Measurements from ENCODE around the gene PLD1. TPM values are rescaled to one million over a fixed set of nuclear protein-coding genes. Genes with fewer than 3 reads are reported as not detected.

Gene PLD1
- total and polyA plus RNA-seq, 10 of the 15 experiments (the other 5 are each of a cell fraction or from before 2014, with no cell fraction given), result 2.9 to 108 (median 3.6) TPM

GRCh38 chr3:171729452-171730334, 80.6 kb downstream of the PLD1 start:
- H3K36me3 ChIP-seq (ENCODE audit: control insufficient read depth in 2 of 2, insufficient read depth in 2 of 2, low read length in 1 of 2), result peaks cover 0 to 3% of the 10 kb centered on the region in 2 experiments; a peak in 2 of 4 replicates
- DNase-seq (ENCODE audit: low read depth, low spot score) (no peak), FAIRE-seq (no peak), ATAC-seq (no peak)
- no peak overlapping the region for H3K4me2 ChIP-seq (ENCODE audit: control insufficient read depth, insufficient read depth)
- ChIA-PET POLR2A (no interaction called here), SMC1A (ENCODE audit: uncharacterized antibody, unreplicated experiment) (interaction anchor here (0.7 to 2.3 kb wide), 6 partner anchors 12 to 588 kb away, joined by 3 to 11 read pairs (median 4); no protein-coding TSS in a partner anchor), CTCF (interaction anchor here (0.9 to 1.7 kb wide), 3 partner anchors 21 to 100 kb away, joined by 4 to 5 read pairs (median 5); no protein-coding TSS in a partner anchor), RAD21 (ENCODE audit: unreplicated experiment) (interaction anchor here (1.1 kb wide), 1 partner anchor 25 kb away, joined by 3 read pairs; no protein-coding TSS in a partner anchor)
- H3K4me3 ChIP-seq, result no peak overlapping the region
- no peak overlapping the region for H3K27ac ChIP-seq (ENCODE audit: control insufficient read depth, insufficient read depth)
- in situ Hi-C loops (cut with MboI), result no loop called here
- WGBS (ENCODE audit: insufficient coverage, insufficient replicate concordance, low lambda C conversion rate, missing lambda C conversion rate), result 30% methylated on average over 3 of the region's 3 CpGs
- H3K27me3 ChIP-seq (replicated peaks in 1 of 2; ENCODE audit: control insufficient read depth in 2 of 2, insufficient read depth in 2 of 2, low read length in 1 of 2), result no peaks in the 10 kb centered on the region
- no peak overlapping the region for H3K9ac ChIP-seq (ENCODE audit: control insufficient read depth, insufficient read depth, low read length)
- no TSS peak for BruUV-seq (replicated peaks)
- intact Hi-C loops (cut with micrococcal nuclease; ENCODE audit: unreplicated experiment), result no loop called here
- H3K4me1 ChIP-seq (ENCODE audit: control insufficient read depth, insufficient read depth, low read length), result no peaks in the 10 kb centered on the region
- no peaks in the 10 kb centered on the region for H3K9me3 ChIP-seq (replicated peaks; ENCODE audit: control insufficient read depth, insufficient read depth, low read length)
- no peaks in the 10 kb centered on the region for H3K79me2 ChIP-seq (ENCODE audit: control insufficient read depth, insufficient read depth, low read length)
- no peaks in the 10 kb centered on the region for H4K20me1 ChIP-seq (ENCODE audit: control insufficient read depth, insufficient read depth)
- TF ChIP-seq, protein P1, sequence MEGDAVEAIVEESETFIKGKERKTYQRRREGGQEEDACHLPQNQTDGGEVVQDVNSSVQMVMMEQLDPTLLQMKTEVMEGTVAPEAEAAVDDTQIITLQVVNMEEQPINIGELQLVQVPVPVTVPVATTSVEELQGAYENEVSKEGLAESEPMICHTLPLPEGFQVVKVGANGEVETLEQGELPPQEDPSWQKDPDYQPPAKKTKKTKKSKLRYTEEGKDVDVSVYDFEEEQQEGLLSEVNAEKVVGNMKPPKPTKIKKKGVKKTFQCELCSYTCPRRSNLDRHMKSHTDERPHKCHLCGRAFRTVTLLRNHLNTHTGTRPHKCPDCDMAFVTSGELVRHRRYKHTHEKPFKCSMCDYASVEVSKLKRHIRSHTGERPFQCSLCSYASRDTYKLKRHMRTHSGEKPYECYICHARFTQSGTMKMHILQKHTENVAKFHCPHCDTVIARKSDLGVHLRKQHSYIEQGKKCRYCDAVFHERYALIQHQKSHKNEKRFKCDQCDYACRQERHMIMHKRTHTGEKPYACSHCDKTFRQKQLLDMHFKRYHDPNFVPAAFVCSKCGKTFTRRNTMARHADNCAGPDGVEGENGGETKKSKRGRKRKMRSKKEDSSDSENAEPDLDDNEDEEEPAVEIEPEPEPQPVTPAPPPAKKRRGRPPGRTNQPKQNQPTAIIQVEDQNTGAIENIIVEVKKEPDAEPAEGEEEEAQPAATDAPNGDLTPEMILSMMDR (IDR thresholded peaks at IDR 0.05 in 2 of 3, conservative IDR thresholded peaks at IDR 0.05 in 1 of 3; ENCODE audit: control insufficient read depth in 2 of 3, extremely low read depth in 1 of 3, insufficient read depth in 1 of 3, low read depth in 3 of 3, low read length in 3 of 3), result no peak
- TF ChIP-seq, protein P2, sequence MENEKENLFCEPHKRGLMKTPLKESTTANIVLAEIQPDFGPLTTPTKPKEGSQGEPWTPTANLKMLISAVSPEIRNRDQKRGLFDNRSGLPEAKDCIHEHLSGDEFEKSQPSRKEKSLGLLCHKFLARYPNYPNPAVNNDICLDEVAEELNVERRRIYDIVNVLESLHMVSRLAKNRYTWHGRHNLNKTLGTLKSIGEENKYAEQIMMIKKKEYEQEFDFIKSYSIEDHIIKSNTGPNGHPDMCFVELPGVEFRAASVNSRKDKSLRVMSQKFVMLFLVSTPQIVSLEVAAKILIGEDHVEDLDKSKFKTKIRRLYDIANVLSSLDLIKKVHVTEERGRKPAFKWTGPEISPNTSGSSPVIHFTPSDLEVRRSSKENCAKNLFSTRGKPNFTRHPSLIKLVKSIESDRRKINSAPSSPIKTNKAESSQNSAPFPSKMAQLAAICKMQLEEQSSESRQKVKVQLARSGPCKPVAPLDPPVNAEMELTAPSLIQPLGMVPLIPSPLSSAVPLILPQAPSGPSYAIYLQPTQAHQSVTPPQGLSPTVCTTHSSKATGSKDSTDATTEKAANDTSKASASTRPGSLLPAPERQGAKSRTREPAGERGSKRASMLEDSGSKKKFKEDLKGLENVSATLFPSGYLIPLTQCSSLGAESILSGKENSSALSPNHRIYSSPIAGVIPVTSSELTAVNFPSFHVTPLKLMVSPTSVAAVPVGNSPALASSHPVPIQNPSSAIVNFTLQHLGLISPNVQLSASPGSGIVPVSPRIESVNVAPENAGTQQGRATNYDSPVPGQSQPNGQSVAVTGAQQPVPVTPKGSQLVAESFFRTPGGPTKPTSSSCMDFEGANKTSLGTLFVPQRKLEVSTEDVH (IDR thresholded peaks at IDR 0.05; ENCODE audit: low read depth, partially characterized antibody), result no peak
- H2AFZ ChIP-seq (ENCODE audit: control insufficient read depth, low read depth, low read length), result no peak overlapping the region

All from GM12878 (cell line).